HepG2 (cell line): ENCODE data around the gene SEMA7A. TPM values are rescaled to one million over a fixed set of nuclear protein-coding genes. Genes with fewer than 3 reads are reported as not detected.

Source experiments
- ARNTL ChIP-seq: sonication (generic); formaldehyde crosslinking; IDR thresholded peaks from 2 replicates; pipeline ENCODE4 v1.4.0; 2020; ENCODE audit warnings: mild to moderate bottlenecking, missing genetic modification reagents
- GATAD2A ChIP-seq: IDR thresholded peaks from 2 replicates; pipeline ENCODE4 v1.6.1; 2016
- JUN ChIP-seq: sonication (generic); formaldehyde crosslinking; IDR thresholded peaks from 2 replicates; pipeline ENCODE4 v1.4.0; 2020; ENCODE audit warnings: mild to moderate bottlenecking, missing genetic modification reagents
- NCOA5 ChIP-seq: sonication (generic); formaldehyde crosslinking; IDR thresholded peaks from 2 replicates; pipeline ENCODE4 v1.4.0; 2020; ENCODE audit warnings: missing genetic modification reagents
- RFX1 ChIP-seq: fragments of 450-650 bp; IDR thresholded peaks from 2 replicates; pipeline ENCODE4 v1.6.1; 2017
- SAP130 ChIP-seq: IDR thresholded peaks from 2 replicates; pipeline ENCODE4 v1.6.1; 2016; ENCODE audit warnings: low read depth
- TBP ChIP-seq: sonication (generic); formaldehyde crosslinking; IDR thresholded peaks from 2 replicates; pipeline ENCODE4 v1.5.0; 2020; ENCODE audit warnings: missing genetic modification reagents
- TEAD3 ChIP-seq: optimal IDR thresholded peaks from 2 replicates; pipeline ENCODE3; 2016; ENCODE audit warnings: borderline replicate concordance
- ZNF136 ChIP-seq: sonication (generic); formaldehyde crosslinking; IDR thresholded peaks from 2 replicates; pipeline ENCODE4 v1.8.1; 2022; ENCODE audit warnings: low read depth, mild to moderate bottlenecking, moderate library complexity, missing genetic modification reagents
- ZNF205 ChIP-seq: IDR thresholded peaks from 2 replicates; pipeline ENCODE4 v1.6.1; 2018; ENCODE audit warnings: missing biosample characterization, missing genetic modification reagents
- ZNF563 ChIP-seq: sonication (generic); formaldehyde crosslinking; IDR thresholded peaks from 2 replicates; pipeline ENCODE4 v1.8.0; 2022; ENCODE audit warnings: mild to moderate bottlenecking, moderate library complexity, missing genetic modification reagents
- ZNF761 ChIP-seq: sonication (generic); formaldehyde crosslinking; conservative IDR thresholded peaks from 2 replicates; pipeline ENCODE4 v1.4.0; 2020; ENCODE audit warnings: mild to moderate bottlenecking, missing genetic modification reagents
- ZNF841 ChIP-seq: sonication (generic); formaldehyde crosslinking; IDR thresholded peaks from 2 replicates; pipeline ENCODE4 v1.8.1; 2023; ENCODE audit warnings: missing genetic modification reagents, borderline replicate concordance
- polyA plus RNA-seq, 8 experiments: library from polyadenylated mRNA; depleted of rRNA in 3 of 8; stranded (reverse) in 7 of 8; unstranded in 1 of 8; fragments of >200 nt; fragmentation: Illumina TruSeq in 4 of 8; extraction: Trizol in 4 of 8; gene quantifications; 2 replicates each; pipeline versions ENCODE4 v1.2.1 to v1.2.3, GENCODE V29; 2011 to 2016; ENCODE audit warnings: low read depth in 4 of 8, missing spikeins in 1 of 8, mixed read lengths in 1 of 8; ENCODE audit not compliant: insufficient read depth in 1 of 8
- total RNA-seq, 5 experiments: library from RNA; depleted of rRNA; stranded (reverse); fragments of >200 nt; fragmentation: Illumina TruSeq; extraction: Trizol; gene quantifications; 2 replicates each; pipeline ENCODE4 v1.2.3, GENCODE V29; 2016; ENCODE audit warnings: low read depth in 1 of 5
- TF ChIP-seq, protein P1 (sequence below): IDR thresholded peaks from 2 replicates; pipeline ENCODE4 v1.6.1; 2016; ENCODE audit warnings: missing genetic modification reagents, missing compliant biosample characterization
- TF ChIP-seq, protein P2 (sequence below): sonication (generic); formaldehyde crosslinking; IDR thresholded peaks from 2 replicates; pipeline ENCODE4 v1.5.0; 2020; ENCODE audit warnings: mild to moderate bottlenecking, missing genetic modification reagents
- TF ChIP-seq, protein P3 (sequence below): IDR thresholded peaks from 2 replicates; pipeline ENCODE4 v1.4.0; 2020; ENCODE audit warnings: mild to moderate bottlenecking, missing genetic modification reagents
- TF ChIP-seq, protein P4 (sequence below): sonication (generic); formaldehyde crosslinking; IDR thresholded peaks from 2 replicates; pipeline ENCODE4 v1.8.1; 2023; ENCODE audit warnings: mild to moderate bottlenecking, inconsistent platforms, moderate library complexity, missing genetic modification reagents, borderline replicate concordance
- TF ChIP-seq, protein P5 (sequence below), 2 experiments: IDR thresholded peaks; 2 replicates each; pipeline ENCODE4 v1.6.1; 2011 to 2012; ENCODE audit warnings: low read length in 2 of 2, borderline replicate concordance in 1 of 2, low read depth in 1 of 2, mild to moderate bottlenecking in 1 of 2, moderate library complexity in 1 of 2

Gene SEMA7A
- total and polyA plus RNA-seq, 2 of the 13 experiments (the other 11 are each of a cell fraction or from before 2014, with no cell fraction given), result 9.0 to 15.8 TPM

DNA sequence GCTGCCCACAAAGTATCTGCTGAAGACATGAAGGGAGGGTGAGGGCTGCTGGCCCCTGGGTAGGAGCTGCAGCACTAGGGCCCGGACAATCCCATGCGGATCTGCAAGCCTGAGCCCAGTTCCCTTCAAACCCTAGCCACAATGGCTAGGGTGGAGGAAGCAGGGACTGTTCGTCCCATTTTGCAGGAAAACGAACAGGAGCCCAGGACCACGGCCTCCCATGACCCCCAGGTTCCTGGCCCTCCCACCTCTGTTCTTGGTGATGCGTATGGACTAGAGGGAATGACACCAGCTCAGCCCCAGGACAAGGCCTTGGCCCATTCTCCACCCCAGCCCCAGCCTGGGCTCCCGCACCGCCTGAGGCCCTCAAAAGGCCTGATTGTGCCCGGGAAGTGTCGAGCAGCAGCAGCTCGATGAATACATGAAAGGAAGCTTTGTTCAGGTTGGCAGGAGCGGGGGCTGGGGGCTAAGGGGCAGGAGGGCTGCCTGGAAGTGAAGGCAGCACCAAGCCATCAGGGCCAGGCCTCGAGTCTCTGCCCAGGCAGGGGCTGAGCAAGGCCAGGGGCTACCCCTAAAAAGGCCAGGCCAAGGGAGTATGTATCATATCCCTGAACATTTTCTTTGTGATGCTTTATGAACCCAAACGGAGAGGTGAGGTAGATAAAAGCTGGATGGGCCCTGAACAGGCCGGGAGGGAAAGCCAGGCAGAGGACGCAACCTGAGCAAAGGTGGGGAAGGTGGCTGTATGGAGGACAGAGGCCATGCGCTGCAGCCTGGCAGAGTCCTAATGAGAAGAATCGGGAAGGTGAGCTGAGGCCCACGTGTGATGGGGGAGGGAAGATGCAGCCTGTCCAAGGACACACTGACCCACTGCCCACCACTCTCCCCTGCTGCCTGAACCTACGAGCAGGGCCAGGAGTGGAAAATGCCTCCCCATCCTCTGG is 12.2 kb downstream of the SEMA7A start (continued):
- TF ChIP-seq, protein P1, sequence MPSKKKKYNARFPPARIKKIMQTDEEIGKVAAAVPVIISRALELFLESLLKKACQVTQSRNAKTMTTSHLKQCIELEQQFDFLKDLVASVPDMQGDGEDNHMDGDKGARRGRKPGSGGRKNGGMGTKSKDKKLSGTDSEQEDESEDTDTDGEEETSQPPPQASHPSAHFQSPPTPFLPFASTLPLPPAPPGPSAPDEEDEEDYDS (CRISPR knock-in tag), result peak; percentile 46; the same call in 1 of the 2 replicates
- TF ChIP-seq, protein P2, sequence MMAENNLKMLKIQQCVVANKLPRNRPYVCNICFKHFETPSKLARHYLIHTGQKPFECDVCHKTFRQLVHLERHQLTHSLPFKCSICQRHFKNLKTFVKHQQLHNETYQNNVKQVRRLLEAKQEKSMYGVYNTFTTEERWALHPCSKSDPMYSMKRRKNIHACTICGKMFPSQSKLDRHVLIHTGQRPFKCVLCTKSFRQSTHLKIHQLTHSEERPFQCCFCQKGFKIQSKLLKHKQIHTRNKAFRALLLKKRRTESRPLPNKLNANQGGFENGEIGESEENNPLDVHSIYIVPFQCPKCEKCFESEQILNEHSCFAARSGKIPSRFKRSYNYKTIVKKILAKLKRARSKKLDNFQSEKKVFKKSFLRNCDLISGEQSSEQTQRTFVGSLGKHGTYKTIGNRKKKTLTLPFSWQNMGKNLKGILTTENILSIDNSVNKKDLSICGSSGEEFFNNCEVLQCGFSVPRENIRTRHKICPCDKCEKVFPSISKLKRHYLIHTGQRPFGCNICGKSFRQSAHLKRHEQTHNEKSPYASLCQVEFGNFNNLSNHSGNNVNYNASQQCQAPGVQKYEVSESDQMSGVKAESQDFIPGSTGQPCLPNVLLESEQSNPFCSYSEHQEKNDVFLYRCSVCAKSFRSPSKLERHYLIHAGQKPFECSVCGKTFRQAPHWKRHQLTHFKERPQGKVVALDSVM, result no peak
- TF ChIP-seq, protein P3, sequence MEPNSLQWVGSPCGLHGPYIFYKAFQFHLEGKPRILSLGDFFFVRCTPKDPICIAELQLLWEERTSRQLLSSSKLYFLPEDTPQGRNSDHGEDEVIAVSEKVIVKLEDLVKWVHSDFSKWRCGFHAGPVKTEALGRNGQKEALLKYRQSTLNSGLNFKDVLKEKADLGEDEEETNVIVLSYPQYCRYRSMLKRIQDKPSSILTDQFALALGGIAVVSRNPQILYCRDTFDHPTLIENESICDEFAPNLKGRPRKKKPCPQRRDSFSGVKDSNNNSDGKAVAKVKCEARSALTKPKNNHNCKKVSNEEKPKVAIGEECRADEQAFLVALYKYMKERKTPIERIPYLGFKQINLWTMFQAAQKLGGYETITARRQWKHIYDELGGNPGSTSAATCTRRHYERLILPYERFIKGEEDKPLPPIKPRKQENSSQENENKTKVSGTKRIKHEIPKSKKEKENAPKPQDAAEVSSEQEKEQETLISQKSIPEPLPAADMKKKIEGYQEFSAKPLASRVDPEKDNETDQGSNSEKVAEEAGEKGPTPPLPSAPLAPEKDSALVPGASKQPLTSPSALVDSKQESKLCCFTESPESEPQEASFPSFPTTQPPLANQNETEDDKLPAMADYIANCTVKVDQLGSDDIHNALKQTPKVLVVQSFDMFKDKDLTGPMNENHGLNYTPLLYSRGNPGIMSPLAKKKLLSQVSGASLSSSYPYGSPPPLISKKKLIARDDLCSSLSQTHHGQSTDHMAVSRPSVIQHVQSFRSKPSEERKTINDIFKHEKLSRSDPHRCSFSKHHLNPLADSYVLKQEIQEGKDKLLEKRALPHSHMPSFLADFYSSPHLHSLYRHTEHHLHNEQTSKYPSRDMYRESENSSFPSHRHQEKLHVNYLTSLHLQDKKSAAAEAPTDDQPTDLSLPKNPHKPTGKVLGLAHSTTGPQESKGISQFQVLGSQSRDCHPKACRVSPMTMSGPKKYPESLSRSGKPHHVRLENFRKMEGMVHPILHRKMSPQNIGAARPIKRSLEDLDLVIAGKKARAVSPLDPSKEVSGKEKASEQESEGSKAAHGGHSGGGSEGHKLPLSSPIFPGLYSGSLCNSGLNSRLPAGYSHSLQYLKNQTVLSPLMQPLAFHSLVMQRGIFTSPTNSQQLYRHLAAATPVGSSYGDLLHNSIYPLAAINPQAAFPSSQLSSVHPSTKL, result peak; percentile 57
- peak; percentile 73 for TF ChIP-seq GATAD2A (CRISPR knock-in tag)
- TF ChIP-seq NCOA5, result no peak
- TF ChIP-seq ZNF761, result peak; percentile 13; the same call in 1 of the 2 replicates
- TF ChIP-seq TEAD3 (CRISPR knock-in tag), result no peak
- no peak for TF ChIP-seq ZNF563 (CRISPR knock-in tag)
- no peak for TF ChIP-seq ARNTL (CRISPR knock-in tag)
- no peak for TF ChIP-seq ZNF841
- no peak for TF ChIP-seq JUN
- no peak for TF ChIP-seq RFX1
- TF ChIP-seq, protein P4, sequence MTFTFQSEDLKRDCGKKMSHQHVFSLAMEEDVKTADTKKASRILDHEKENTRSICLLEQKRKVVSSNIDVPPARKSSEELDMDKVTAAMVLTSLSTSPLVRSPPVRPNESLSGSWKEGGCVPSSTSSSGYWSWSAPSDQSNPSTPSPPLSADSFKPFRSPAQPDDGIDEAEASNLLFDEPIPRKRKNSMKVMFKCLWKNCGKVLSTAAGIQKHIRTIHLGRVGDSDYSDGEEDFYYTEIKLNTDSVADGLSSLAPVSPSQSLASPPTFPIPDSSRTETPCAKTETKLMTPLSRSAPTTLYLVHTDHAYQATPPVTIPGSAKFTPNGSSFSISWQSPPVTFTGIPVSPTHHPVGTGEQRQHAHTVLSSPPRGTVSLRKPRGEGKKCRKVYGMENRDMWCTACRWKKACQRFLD (CRISPR knock-in tag), result no peak
- peak; percentile 65 for TF ChIP-seq SAP130
- TF ChIP-seq TBP (CRISPR knock-in tag), result no peak
- TF ChIP-seq, protein P5, sequence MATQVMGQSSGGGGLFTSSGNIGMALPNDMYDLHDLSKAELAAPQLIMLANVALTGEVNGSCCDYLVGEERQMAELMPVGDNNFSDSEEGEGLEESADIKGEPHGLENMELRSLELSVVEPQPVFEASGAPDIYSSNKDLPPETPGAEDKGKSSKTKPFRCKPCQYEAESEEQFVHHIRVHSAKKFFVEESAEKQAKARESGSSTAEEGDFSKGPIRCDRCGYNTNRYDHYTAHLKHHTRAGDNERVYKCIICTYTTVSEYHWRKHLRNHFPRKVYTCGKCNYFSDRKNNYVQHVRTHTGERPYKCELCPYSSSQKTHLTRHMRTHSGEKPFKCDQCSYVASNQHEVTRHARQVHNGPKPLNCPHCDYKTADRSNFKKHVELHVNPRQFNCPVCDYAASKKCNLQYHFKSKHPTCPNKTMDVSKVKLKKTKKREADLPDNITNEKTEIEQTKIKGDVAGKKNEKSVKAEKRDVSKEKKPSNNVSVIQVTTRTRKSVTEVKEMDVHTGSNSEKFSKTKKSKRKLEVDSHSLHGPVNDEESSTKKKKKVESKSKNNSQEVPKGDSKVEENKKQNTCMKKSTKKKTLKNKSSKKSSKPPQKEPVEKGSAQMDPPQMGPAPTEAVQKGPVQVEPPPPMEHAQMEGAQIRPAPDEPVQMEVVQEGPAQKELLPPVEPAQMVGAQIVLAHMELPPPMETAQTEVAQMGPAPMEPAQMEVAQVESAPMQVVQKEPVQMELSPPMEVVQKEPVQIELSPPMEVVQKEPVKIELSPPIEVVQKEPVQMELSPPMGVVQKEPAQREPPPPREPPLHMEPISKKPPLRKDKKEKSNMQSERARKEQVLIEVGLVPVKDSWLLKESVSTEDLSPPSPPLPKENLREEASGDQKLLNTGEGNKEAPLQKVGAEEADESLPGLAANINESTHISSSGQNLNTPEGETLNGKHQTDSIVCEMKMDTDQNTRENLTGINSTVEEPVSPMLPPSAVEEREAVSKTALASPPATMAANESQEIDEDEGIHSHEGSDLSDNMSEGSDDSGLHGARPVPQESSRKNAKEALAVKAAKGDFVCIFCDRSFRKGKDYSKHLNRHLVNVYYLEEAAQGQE (IDR thresholded peaks at IDR 0.05; ENCODE audit: borderline replicate concordance in 1 of 2, low read depth in 1 of 2, low read length in 2 of 2), result no peak
- no peak for TF ChIP-seq ZNF136 (CRISPR knock-in tag)
- 0 out of 2 replicates have a peak, but pooled peaks have one; percentile 8 for TF ChIP-seq ZNF205 (CRISPR knock-in tag)
